ENCODE measurements around the gene PSME4.
"Not testable (repeated sequence)": the region's sequence is repeated elsewhere in the genome, so short reads cannot be mapped to it uniquely, and the experiment has no call there.

The PSME4 gene

DNA sequence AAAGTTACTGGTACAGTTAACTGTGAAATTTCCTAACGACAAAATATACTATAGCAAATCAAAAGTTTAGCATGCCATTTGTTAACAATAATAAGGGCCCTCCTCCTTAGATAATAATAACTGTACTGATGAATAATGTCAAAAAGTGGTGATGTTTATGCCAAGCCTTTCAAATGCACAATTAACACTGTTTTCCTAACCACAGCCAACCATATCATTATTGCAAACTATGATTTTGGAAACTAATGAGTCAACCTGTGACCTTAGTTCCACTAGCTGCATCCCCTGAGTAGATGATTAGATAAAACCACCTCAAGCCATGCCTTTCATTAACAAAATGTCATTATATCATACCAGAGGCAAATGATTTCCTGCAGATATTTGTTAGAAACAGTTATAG, 85.9 kb downstream of the PSME4 start:
- no peak for DNase-seq (ENCODE audit: low read depth in 2 of 2)

DNA sequence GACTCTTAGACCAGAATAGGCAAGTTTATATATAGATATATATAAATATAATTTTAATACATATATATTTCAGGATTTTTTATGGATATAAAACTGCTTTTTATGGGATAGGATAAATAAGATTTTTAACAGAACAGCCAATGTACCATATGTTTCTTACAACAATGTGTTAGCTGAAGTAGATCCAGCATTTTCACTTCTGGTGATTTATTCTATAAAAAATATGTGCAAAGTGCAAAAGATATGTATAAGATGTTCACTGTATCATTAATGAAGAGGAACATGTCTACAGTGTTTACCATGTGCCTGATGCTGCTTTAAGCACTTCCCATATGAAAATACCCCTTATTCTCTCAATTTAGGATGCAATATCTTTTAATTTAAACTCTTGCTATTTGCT, 88.8 kb downstream of the PSME4 start:
- no peak for DNase-seq (ENCODE audit: low read depth in 2 of 2)

DNA sequence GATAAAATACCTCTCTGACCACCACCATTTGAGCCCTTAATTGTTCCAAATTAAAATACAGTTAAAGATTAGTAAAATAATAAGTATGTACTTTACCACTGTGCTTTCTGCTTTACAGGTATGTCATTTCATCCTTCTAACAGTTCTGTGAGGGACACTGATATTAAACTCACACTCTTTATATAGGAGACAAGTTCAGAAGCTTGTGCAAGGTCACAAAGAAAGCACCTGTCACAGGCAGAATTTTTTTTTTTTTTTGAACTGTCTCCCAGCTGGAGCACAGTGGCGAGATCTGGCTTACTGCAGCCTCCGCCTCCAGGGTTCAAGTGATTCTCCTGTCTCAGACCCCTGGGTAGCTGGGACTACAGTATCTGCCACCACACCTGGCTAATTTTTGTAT, 89.4 kb downstream of the PSME4 start:
- DNase-seq (ENCODE audit: low read depth in 2 of 2) = no peak

DNA sequence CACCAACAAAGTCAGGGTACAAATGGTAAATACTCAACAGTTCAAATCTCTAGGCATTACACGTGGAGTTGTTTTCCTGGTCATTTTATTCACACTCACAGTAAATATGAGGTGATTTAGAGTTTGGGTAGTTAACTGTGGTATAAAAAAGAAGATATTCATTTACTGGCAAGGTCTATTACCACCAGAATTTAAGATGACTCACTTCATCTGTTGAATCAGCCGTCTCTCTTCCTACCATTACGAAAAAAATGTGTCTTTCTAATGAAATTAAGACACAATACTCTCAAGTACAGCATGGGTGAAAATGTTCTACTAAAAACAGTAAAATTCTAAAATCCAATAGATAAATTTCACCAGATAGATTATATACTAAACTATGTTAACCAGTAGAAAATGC, 90.0 kb downstream of the PSME4 start:
- DNase-seq (ENCODE audit: low read depth in 2 of 2) = no peak

DNA sequence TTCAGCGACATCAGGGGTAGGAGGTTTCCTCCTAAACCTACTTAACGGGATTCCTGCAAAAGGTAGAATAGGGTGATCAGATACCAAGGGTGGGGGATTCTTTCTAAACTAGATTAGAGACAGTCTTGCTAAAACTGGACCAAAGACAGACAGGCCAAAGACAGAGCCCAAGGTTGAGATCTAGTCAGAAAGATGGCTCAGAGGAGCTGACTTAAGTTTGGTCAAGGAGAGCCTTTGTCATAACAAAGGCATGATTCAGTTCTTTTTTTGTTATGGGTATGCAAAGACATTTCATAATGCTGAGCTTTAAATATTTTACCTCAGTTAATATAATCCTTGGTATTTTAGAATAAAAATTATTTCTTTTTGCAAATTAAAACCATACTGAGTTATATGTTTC, 93.2 kb downstream of the PSME4 start:
- no peak for DNase-seq (ENCODE audit: low read depth in 2 of 2)

DNA sequence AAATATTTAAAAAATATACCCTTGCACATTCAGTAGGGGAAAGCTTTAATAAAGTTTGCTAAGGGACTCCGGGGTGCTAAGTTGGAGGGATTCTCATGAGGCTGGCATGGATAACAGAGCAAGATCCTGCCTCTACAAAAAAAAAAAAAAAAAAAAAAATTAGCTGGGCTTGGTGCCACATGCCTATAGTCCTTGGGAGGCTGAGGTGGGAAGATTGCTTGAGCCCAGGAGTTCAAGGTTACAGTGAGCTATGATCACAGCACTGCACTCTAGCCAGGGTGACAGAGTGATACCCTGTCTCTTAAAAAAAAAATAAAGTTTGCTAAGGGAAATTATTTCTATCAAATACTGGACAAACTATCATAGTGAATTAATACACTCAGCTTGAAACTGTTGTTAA, 93.7 kb downstream of the PSME4 start:
- DNase-seq (ENCODE audit: low read depth in 2 of 2) = no peak

DNA sequence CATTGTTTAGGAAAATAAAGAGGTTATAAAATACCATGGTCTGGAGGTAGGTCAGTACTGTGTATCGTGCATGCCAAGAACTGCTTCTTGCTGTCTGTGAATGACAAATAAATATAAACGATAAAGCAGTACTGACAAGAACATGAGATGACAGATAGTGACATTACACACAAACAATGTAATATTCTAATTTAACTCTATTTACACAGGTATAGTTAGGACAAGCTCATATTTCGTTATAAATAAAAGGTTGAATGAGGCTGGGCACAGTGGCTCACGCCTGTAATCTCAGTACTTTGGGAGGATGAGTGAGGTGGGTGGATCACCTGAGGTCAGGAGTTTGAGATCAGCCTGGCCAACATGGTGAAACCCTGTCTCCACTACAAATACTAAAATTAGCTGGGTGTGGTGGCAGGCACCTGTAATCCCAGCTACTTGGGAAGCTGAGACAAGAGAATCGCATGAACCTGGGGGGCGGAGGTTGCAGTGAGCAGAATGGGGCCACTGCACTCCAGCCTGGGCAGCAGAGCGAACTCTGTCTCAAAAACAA, 96.3 kb downstream of the PSME4 start:
- no peak for DNase-seq (ENCODE audit: low read depth in 2 of 2)

DNA sequence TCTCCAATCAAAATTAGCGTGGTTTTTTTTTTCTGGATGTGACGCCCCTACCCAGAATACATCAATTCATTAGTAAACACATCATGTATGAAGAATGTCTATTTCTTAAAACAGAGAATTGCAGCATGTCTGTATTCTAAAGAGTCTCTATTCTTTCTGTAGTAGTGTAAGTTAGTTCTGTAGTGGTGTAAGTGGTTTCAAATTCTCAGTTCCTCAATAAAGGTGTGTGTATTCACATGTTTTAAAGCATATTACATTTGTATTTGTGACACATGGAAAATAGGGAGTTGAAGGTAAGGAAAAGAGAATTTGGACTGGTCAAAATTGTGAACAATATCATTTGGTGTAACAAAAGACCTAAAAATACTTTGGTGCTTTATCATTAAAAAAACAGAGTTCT, 103.0 kb downstream of the PSME4 start:
- DNase-seq (ENCODE audit: low read depth in 2 of 2) = no peak

DNA sequence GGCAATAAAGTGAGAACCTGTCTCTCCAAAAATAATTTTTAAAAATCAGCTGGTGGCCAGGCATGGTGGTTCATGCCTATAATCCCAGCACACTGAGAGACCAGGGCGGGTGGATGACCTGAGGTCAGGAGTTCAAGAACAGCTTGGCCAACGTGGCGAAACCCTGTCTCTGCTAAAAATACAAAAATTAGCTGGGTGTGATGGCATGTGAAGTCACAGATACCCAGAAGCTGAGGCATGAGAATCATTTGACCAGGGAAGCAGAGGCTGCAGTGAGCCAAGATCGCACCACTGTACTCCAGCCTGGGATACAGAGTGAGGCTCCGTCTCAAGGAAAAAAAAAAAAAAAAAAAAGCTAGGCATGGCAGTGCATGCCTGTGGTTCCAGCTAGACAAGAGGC, 103.6 kb downstream of the PSME4 start:
- DNase-seq (ENCODE audit: low read depth in 2 of 2) = no peak

DNA sequence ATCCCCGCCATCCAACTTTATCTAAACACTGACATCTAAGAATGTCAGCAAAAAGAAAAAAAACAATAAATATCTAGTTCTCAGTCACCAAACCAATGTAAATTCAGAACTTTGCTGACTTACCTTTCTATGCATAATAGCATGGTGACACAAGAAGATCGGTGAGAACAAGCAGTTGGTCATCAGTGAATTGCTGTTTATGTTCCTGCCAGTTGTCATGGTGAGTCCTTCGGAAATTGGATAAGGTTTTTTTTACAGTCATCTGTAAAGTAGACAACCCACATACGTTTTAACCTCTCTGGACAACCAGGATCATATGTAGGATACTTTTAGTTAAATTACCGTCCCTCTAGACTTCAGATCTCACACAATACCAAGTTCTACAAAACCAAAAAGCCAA, 104.8 kb downstream of the PSME4 start:
- no peak for DNase-seq (ENCODE audit: low read depth in 2 of 2)

DNA sequence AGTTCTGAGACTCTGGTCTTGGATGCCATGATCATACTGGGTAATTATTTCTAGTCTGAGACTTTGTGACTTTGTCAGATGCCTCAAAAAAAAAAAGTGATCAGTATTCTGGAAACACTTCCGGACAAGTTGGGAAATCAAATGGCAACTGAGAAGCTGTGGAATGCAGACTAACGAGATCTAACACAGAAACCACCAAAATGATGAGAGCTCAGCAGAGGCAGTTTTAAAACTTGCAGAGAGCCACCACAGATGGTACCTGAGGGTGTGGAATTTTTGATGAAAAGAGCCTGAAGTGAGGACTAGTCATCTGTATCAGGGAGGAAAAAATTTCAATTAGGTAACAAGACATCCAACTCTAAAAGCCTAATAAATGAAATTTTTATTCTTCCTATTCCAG, 105.5 kb downstream of the PSME4 start:
- no peak for DNase-seq (ENCODE audit: low read depth in 2 of 2)

DNA sequence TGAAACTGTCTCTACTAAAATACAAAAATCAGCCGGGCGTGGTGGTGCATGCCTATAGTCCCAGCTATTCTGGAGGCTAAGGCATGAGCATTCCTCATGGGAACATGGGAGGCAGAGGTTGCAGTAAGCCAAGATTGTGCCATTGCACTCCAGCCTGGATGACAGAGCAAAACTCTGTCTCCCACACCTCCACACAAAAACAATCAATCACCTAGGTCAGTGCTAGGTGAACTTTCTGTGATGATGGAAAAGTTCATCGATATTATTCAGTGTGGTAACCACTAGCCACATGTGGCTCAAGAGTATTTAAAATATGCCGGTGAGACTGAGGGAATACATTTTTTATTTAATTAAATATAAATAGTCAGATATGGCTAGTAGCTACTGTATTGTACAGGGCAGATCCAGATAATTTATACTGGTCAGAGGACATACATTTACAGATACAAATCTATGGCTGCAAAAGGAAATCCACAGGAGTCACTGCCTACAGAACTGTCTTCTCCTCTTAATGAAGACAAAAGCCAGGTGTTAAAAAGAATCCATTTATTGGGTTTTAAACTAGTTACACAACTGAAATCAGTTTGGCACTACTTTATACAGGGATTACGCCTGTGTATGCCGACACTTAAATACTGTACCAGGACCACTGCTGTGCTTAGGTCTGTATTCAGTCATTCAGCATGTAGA, 107.1 kb downstream of the PSME4 start:
- no peak for DNase-seq (ENCODE audit: low read depth in 2 of 2)

DNA sequence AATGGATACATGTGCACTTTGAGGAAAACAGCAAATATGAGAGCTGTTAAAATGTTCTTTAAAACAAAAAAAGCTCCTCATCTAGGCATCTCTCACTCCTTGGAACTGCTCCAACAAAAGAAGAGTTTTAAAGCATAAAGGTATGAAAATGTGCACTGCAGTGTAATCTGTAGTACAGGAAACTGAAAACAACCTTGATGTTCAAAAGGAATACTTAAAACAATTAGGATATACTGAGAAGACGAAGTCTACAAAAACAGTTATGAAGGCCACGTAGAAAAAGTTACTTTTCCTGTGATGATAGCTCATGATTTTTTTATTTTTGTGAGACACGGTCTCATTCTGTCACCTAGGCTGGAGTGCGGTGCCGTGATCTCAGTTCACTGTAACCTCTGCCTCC, 109.0 kb downstream of the PSME4 start:
- no peak for DNase-seq (ENCODE audit: low read depth in 2 of 2)

DNA sequence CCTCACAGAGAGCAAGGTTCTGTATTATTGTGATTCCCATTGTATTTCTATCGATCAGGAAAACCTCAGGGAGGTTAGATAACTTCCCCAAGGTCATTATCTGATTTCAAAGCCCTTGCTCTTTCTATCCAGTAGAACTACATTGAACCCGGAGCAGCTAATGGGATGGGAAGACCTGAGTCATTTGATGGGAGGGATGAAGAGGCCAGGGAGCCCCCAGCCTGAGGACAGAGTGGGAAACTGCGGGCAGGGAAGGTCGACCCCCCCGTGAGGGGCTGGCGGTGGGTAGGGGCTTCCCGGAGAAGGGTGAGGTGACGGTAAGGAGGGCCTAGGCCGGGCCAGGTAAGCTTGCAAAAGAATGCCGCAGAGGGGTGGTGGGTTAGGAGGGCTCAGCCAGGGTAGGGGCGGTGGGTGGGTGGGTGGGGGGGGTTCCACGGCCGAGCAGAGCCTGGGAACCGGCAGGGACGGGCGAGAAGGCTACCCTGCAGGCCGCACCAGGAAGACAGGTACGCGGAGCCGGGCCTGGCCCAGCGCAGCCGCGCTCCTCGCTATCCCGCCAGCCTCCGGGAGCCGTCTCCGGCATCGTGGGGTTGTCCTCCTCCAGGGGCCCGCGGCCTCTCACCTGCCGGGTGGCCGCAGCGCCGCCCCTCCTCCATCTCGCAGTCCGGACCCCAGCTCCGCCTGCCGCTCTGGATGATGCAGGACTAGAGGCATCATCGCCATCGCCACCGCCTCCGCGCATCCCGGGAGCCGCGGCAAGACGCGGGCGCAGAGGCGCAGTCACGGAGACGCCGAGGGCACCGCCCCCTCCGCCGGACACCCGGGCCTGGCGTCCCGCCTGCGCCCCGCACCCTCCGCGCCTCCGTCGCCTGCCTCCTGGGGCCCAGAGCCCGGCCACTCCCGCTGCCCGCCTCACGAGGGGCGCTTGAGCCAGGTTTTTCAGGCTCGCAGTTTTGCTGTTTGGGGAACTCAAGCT, 111.3 kb downstream of the PSME4 start, which contains the start of gene GPR75:
TSS of gene GPR75 (minus strand) at position 762 of the 976 bp plus-strand sequence. CDS start 5,211 bp downstream, outside the sequence.
- no peak for DNase-seq (ENCODE audit: low read depth in 2 of 2)

DNA sequence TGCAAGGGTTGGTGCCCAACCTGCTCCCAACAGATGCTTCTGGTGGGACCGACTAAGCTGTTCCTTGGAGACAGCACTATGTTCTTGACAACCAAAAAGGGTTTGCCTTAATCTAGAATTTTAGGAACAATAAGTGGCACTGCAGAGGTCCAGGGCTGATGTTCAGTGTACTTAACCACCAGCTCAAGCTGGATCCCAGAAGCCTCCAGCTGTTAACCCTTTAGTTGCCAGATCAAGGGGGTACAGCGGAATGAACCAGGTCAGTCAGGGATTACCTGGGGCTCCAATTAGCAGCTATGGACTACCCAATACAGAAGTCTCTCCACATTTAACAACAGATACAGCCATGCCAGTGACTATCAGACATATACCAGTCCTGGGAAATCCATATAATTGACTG, 114.5 kb downstream of the PSME4 start:
- no peak for DNase-seq (ENCODE audit: low read depth in 2 of 2)

DNA sequence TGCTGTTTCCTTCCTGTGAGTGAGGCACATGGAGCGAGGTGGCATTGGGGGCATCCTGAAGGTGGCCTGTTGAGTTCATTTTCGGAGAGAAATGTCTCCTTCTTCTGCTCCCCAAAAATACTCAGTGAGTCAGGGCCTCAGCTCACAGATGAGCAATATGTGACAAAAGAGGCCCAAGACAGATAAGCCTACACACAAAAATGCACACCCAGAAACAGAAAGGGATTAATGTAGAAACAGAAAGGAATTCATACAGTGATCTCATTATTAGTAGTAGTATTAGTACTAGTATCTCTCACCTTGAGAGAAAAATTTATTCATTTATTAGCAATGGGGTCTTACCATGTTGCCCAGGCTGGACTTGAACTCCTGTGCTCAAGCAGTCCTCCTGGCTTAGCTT, 116.1 kb downstream of the PSME4 start:
- no peak for DNase-seq (ENCODE audit: low read depth in 2 of 2)

DNA sequence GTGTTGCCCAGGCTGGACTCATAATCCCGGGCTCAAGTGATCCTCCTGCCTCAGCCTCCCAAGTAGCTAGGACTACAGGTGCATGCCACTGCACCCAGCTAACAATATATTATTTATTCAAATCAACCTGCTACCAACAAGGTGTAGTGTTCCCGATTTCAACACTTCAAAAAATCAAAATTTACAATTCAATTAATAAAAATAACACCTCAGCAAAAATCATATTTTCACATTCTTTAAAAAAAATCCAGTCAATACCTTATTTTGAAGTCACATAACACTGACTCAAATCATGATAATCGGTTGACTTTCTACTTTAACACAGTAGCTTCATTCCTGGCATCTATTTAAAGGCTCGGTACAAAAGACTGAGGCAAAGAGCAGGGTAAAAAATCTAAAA, 118.3 kb downstream of the PSME4 start:
- no peak for DNase-seq (ENCODE audit: low read depth in 2 of 2)

DNA sequence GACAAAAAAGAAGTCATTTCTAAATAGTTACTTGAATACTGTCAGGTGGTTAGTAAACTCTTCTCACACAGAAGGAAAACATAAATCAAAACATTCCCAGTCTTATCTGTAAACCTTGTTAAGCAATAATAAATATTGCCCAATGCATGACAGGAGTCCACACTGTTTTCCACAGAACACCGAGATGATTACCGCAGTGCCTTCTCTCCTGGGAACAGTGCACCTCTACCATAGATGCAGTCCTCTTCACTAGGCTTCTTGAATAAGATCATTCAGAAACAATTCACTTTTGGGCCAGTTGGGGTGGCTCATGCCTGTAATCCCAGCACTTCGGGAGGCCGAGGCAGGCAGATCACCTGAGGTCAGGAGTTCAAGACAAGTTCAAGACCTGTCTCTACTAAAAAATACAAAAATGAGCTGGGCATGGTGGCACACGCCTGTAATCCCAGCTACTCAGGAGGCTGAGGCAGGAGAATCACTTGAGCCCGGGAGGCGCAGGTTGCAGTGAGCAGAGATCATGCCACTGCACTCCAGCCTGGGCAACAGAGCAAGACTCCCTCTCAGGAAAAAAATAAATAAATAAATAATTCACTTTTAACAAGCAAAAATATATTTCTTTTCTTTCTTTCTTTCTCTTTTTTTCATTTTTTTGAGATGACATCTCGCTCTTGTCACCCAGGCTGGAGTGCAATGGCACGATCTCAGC, 119.6 kb downstream of the PSME4 start:
- not testable (repeated sequence) for DNase-seq (ENCODE audit: low read depth in 2 of 2)

DNA sequence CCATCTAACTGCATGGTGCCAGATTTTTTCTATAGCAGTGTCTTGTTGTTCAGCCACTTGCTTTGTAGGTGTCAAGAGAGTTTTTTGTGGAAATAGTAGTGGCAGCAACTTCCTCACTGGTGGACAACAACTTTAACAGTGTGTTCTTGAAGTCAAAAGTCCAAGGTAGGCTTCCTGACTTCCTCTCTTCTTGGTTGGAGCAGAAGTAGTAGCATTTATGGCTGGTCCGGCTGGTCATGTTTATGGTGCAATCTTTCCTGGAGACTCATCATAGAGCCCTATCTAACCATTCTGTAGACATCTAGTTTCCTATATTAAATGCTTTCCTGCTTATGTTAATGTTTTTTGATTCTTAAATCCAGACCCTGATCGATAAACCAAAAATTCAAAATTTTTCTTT, 122.7 kb downstream of the PSME4 start:
- no peak for DNase-seq (ENCODE audit: low read depth in 2 of 2)

DNA sequence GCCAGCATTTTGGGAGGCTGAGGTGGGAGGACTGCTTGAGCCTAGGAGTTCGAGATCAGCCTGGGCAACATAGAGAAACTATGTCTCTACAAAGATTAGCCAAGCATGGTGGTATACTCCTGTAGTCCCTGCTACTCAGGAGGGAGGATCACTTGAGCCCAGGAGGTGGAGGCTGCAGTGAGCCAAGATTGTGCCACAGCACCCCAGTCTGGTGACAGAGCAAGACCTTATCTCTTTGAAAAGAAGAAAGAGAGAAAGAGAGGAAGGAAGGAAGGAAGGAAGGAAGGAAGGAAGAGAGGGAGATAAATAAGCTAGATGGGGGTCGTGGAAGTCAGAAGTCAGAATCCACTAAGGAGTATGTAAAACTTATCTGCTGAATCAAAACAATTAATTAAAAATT, 127.2 kb downstream of the PSME4 start:
- DNase-seq (ENCODE audit: low read depth in 2 of 2) = no peak

DNA sequence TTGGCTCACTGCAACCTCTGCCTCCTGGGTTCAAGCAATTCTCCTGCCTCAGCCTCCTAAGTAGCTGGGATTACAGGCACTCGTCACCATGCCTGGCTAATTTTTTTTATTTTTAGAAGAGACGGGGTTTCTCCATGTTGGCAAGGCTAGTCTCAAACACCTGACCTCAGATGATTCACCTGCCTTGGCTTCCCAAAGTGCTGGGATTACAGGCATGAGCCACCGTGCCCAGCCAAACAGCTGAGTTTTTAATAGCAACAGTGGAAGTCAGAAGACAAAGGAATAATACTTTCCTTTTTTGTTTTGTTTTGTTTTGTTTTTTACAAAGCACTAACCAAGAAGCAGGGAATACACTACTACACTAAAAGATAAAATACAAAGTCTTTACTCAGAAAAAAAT, 127.9 kb downstream of the PSME4 start:
- no peak for DNase-seq (ENCODE audit: low read depth in 2 of 2)

DNA sequence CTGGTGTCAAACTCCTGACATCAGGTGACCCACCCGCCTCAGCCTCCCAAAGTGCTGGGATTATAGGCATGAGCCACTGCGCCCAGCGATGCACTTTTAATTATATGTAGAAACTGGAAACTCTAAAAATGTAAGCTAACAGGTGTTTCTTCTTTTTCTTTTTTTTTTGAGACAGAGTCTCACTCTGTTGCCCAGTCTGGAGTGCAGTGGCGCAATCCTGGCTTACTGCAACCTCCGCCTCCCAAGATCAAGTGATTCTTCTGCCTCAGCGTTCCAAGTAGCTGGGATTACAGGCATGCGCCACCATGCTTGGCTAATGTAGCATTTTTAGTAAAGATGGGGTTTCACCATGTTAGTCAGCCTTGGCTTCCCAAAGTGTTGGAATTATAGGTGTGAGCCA, 129.1 kb downstream of the PSME4 start:
- not testable (repeated sequence) for DNase-seq (ENCODE audit: low read depth in 2 of 2)
